Parathyroid adenoma (tissue), 2 donors: ENCODE data around the gene TIGD7.

ENCODE experiments used
- H2AFZ ChIP-seq: fragments of 300-600 bp; sonication (generic); one replicate; pipeline ENCODE4 v1.7.0; 2017; ENCODE audit warnings: antibody characterized with exemption, mild to moderate bottlenecking
- H3K27ac ChIP-seq: fragments of 300-600 bp; sonication (generic); one replicate; pipeline ENCODE4 v1.7.0; 2017
- H3K27me3 ChIP-seq: fragments of 300-600 bp; sonication (generic); one replicate; pipeline ENCODE4 v1.7.0; 2017; ENCODE audit warnings: low read length; ENCODE audit not compliant: control insufficient read depth, insufficient read depth
- H3K36me3 ChIP-seq: fragments of 300-600 bp; sonication (generic); one replicate; pipeline ENCODE4 v1.7.0; 2017; ENCODE audit warnings: low read length; ENCODE audit not compliant: control insufficient read depth, insufficient read depth
- H3K4me1 ChIP-seq: fragments of 300-600 bp; sonication (generic); one replicate; pipeline ENCODE4 v1.7.0; 2017; ENCODE audit warnings: control low read depth
- H3K4me2 ChIP-seq: fragments of 300-600 bp; sonication (generic); one replicate; pipeline ENCODE4 v1.7.0; 2017; ENCODE audit warnings: low read length
- H3K4me3 ChIP-seq: fragments of 300-600 bp; sonication (generic); one replicate; pipeline ENCODE4 v1.7.0; 2017; ENCODE audit warnings: low read depth, low read length
- H3K79me2 ChIP-seq: fragments of 300-600 bp; sonication (generic); one replicate; pipeline ENCODE4 v1.7.0; 2017; ENCODE audit warnings: control low read depth
- H3K9ac ChIP-seq: fragments of 300-600 bp; sonication (generic); one replicate; pipeline ENCODE4 v1.7.0; 2017; ENCODE audit warnings: mild to moderate bottlenecking
- H3K9me3 ChIP-seq: fragments of 300-600 bp; sonication (generic); one replicate; pipeline ENCODE4 v1.7.0; 2017; ENCODE audit warnings: low read length; ENCODE audit not compliant: control insufficient read depth
- CTCF ChIP-seq: fragments of 300-600 bp; sonication (generic); IDR thresholded peaks from one replicate; pipeline ENCODE4 v1.7.0; 2017; ENCODE audit warnings: antibody characterized with exemption, mild to moderate bottlenecking
- donor health status: primary hyperparathyroidism.

The TIGD7 gene

GRCh38 chr16:3305109-3306068 is at the start of gene TIGD7, which contains the start of gene ZNF75A:
Gene TIGD7 (minus strand): TSS chr16:3305430. CDS start chr16:3300614, 4,816 bp downstream.
Gene ZNF75A (plus strand): TSS chr16:3305497. CDS start chr16:3308429, 2,932 bp downstream.
- H3K9me3 ChIP-seq: no peaks in the 10 kb centered on the region
- no peaks in the 10 kb centered on the region for H3K27me3 ChIP-seq
- peak within 1 kb of the TSS; percentile 82 for H3K4me2 ChIP-seq
- peak; percentile 27 for TF ChIP-seq CTCF
- H3K4me1 ChIP-seq: no peaks in the 10 kb centered on the region
- H3K9ac ChIP-seq: peak within 1 kb of the TSS; percentile 41
- peak within 1 kb of the TSS; percentile 96 for H2AFZ ChIP-seq
- H3K79me2 ChIP-seq: peaks cover 9% of the 10 kb centered on the region
- H3K36me3 ChIP-seq: no peaks in the 10 kb centered on the region
- peak within 1 kb of the TSS; percentile 93 for H3K27ac ChIP-seq
- peak within 1 kb of the TSS; percentile 88 for H3K4me3 ChIP-seq

GRCh38 chr16:3349175-3349574 is 43.9 kb upstream of the TIGD7 start:
- Histone ChIP-seq H3K36me3 (no peaks in the 10 kb centered on the region), H3K4me2 (no peak overlapping the region), H2AFZ (no peak overlapping the region), H3K9me3 (no peaks in the 10 kb centered on the region), H3K4me1 (no peaks in the 10 kb centered on the region), H3K9ac (no peak overlapping the region), H3K4me3 (no peak overlapping the region), H3K79me2 (no peaks in the 10 kb centered on the region), H3K27me3 (no peaks in the 10 kb centered on the region), H3K27ac (no peak overlapping the region)
- no peak for TF ChIP-seq CTCF

GRCh38 chr16:3348547-3349167 is 43.4 kb upstream of the TIGD7 start:
- H3K36me3 ChIP-seq: no peaks in the 10 kb centered on the region
- no peak overlapping the region for H3K4me2 ChIP-seq
- H3K9ac ChIP-seq: no peak overlapping the region
- no peak for TF ChIP-seq CTCF
- no peak overlapping the region for H3K4me3 ChIP-seq
- no peak overlapping the region for H3K27ac ChIP-seq
- H2AFZ ChIP-seq: no peak overlapping the region
- no peaks in the 10 kb centered on the region for H3K4me1 ChIP-seq
- H3K9me3 ChIP-seq: no peaks in the 10 kb centered on the region
- H3K79me2 ChIP-seq: no peaks in the 10 kb centered on the region
- no peaks in the 10 kb centered on the region for H3K27me3 ChIP-seq

DNA sequence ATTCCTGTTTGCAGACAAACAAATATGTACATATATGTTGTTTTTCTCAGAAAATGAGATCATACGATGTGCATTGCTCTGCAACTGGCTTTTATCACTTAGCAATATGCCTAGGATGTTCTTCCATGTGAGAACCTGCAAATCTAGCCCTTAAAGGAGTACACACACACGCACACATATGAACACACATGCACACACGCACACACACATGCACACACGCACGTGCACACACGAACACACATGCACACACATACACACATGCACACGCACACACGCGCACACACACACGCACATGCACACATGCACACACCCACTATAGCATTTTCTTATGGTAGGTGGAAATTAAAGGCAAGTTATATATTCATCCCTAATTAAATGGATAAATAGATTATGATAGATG is 42.4 kb upstream of the TIGD7 start:
- H2AFZ ChIP-seq: no peak overlapping the region
- H3K4me1 ChIP-seq: no peaks in the 10 kb centered on the region
- no peak overlapping the region for H3K4me3 ChIP-seq
- H3K9me3 ChIP-seq: no peaks in the 10 kb centered on the region
- H3K79me2 ChIP-seq: no peaks in the 10 kb centered on the region
- H3K27ac ChIP-seq: no peak overlapping the region
- no peaks in the 10 kb centered on the region for H3K27me3 ChIP-seq
- H3K9ac ChIP-seq: no peak overlapping the region
- TF ChIP-seq CTCF: no peak
- H3K4me2 ChIP-seq: no peak overlapping the region
- H3K36me3 ChIP-seq: no peaks in the 10 kb centered on the region
